HepG2 (cell line): Measurements from ENCODE around the gene PCYT2. TPM values are rescaled to one million over a fixed set of nuclear protein-coding genes. Genes with fewer than 3 reads are reported as not detected.

Experiments used
- DNMT3B ChIP-seq: conservative IDR thresholded peaks from 2 replicates; pipeline ENCODE4 v1.6.1; 2016; ENCODE audit warnings: missing biosample characterization, control low read depth
- FOXJ3 ChIP-seq: sonication (generic); formaldehyde crosslinking; IDR thresholded peaks from 2 replicates; pipeline ENCODE4 v1.4.0; 2020; ENCODE audit warnings: missing genetic modification reagents, mild to moderate bottlenecking, borderline replicate concordance
- FOXP4 ChIP-seq: sonication (generic); formaldehyde crosslinking; IDR thresholded peaks from 2 replicates; pipeline ENCODE4 v1.4.0; 2020; ENCODE audit warnings: missing genetic modification reagents
- GFI1 ChIP-seq: sonication (generic); formaldehyde crosslinking; IDR thresholded peaks from 2 replicates; pipeline ENCODE4 v1.5.0; 2020; ENCODE audit warnings: missing genetic modification reagents, mild to moderate bottlenecking, borderline replicate concordance
- HNF1B ChIP-seq: sonication (generic); formaldehyde crosslinking; IDR thresholded peaks from 2 replicates; pipeline ENCODE4 v1.5.1; 2020; ENCODE audit warnings: mild to moderate bottlenecking, moderate library complexity, missing genetic modification reagents
- HNRNPL ChIP-seq: fragments of 200-400 bp; formaldehyde crosslinking; IDR thresholded peaks from 2 replicates; pipeline ENCODE4 v1.6.1; 2017; ENCODE audit warnings: mild to moderate bottlenecking, low read depth, low read length
- KDM2A ChIP-seq: sonication (generic); formaldehyde crosslinking; IDR thresholded peaks from 2 replicates; pipeline ENCODE4 v1.4.0; 2020; ENCODE audit warnings: low read depth, missing genetic modification reagents, borderline replicate concordance
- MTF2 ChIP-seq: sonication (generic); formaldehyde crosslinking; IDR thresholded peaks from 2 replicates; pipeline ENCODE4 v1.5.0; 2020; ENCODE audit warnings: missing genetic modification reagents, borderline replicate concordance
- PAF1 ChIP-seq: IDR thresholded peaks from 2 replicates; pipeline ENCODE4 v1.6.1; 2016; ENCODE audit warnings: missing genetic modification reagents, missing compliant biosample characterization
- RNF2 ChIP-seq: fragments of 450-650 bp; conservative IDR thresholded peaks from 2 replicates; pipeline ENCODE4 v1.6.1; 2016; ENCODE audit warnings: low read depth
- SRSF1 ChIP-seq: fragments of 200-400 bp; formaldehyde crosslinking; optimal IDR thresholded peaks from 2 replicates; pipeline ENCODE3; 2017; ENCODE audit warnings: mild to moderate bottlenecking, low read depth, low read length, moderate library complexity
- TBL1XR1 ChIP-seq: fragments of 150-350 bp; IDR thresholded peaks from 2 replicates; pipeline ENCODE4 v1.6.1; 2014; ENCODE audit warnings: borderline replicate concordance, low read length; ENCODE audit not compliant: partially characterized antibody
- XRCC5 ChIP-seq: fragments of 200-400 bp; formaldehyde crosslinking; optimal IDR thresholded peaks from 2 replicates; pipeline ENCODE3; 2017; ENCODE audit warnings: mild to moderate bottlenecking, low read length
- ZC3H13 ChIP-seq: sonication (generic); formaldehyde crosslinking; IDR thresholded peaks from 2 replicates; pipeline ENCODE4 v1.8.1; 2023; ENCODE audit warnings: mild to moderate bottlenecking, missing genetic modification reagents, moderate library complexity
- ZIK1 ChIP-seq: sonication (generic); formaldehyde crosslinking; IDR thresholded peaks from 2 replicates; pipeline ENCODE4 v1.5.0; 2020; ENCODE audit warnings: mild to moderate bottlenecking, low read depth, missing genetic modification reagents, borderline replicate concordance
- ZMAT5 ChIP-seq: sonication (generic); formaldehyde crosslinking; IDR thresholded peaks from 2 replicates; pipeline ENCODE4 v1.5.0; 2020; ENCODE audit warnings: mild to moderate bottlenecking, low read depth, missing genetic modification reagents, borderline replicate concordance
- ZNF430 ChIP-seq: sonication (generic); formaldehyde crosslinking; IDR thresholded peaks from 2 replicates; pipeline ENCODE4 v1.9.0; 2021; ENCODE audit warnings: mild to moderate bottlenecking, missing genetic modification reagents
- ZNF547 ChIP-seq: sonication (generic); formaldehyde crosslinking; IDR thresholded peaks from 2 replicates; pipeline ENCODE4 v1.5.1; 2020; ENCODE audit warnings: mild to moderate bottlenecking, missing genetic modification reagents
- ZNF569 ChIP-seq: sonication (generic); formaldehyde crosslinking; IDR thresholded peaks from 2 replicates; pipeline ENCODE4 v1.5.0; 2020; ENCODE audit warnings: mild to moderate bottlenecking, missing genetic modification reagents, moderate library complexity, borderline replicate concordance
- polyA plus RNA-seq, 8 experiments: library from polyadenylated mRNA; depleted of rRNA in 3 of 8; stranded (reverse) in 7 of 8; unstranded in 1 of 8; fragments of >200 nt; fragmentation: Illumina TruSeq in 4 of 8; extraction: Trizol in 4 of 8; gene quantifications; 2 replicates each; pipeline versions ENCODE4 v1.2.1 to v1.2.3, GENCODE V29; 2011 to 2016; ENCODE audit warnings: low read depth in 4 of 8, missing spikeins in 1 of 8, mixed read lengths in 1 of 8; ENCODE audit not compliant: insufficient read depth in 1 of 8
- total RNA-seq, 5 experiments: library from RNA; depleted of rRNA; stranded (reverse); fragments of >200 nt; fragmentation: Illumina TruSeq; extraction: Trizol; gene quantifications; 2 replicates each; pipeline ENCODE4 v1.2.3, GENCODE V29; 2016; ENCODE audit warnings: low read depth in 1 of 5
- TF ChIP-seq, protein P1 (sequence below): sonication (generic); formaldehyde crosslinking; IDR thresholded peaks from 2 replicates; pipeline ENCODE4 v1.4.0; 2020; ENCODE audit warnings: missing genetic modification reagents
- TF ChIP-seq, protein P2 (sequence below): sonication (generic); formaldehyde crosslinking; IDR thresholded peaks from 2 replicates; pipeline ENCODE4 v1.5.1; 2020; ENCODE audit warnings: missing genetic modification reagents, mild to moderate bottlenecking, borderline replicate concordance

Gene PCYT2
- total and polyA plus RNA-seq, 2 of the 13 experiments (the other 11 are each of a cell fraction or from before 2014, with no cell fraction given) = 147 to 297 TPM

DNA sequence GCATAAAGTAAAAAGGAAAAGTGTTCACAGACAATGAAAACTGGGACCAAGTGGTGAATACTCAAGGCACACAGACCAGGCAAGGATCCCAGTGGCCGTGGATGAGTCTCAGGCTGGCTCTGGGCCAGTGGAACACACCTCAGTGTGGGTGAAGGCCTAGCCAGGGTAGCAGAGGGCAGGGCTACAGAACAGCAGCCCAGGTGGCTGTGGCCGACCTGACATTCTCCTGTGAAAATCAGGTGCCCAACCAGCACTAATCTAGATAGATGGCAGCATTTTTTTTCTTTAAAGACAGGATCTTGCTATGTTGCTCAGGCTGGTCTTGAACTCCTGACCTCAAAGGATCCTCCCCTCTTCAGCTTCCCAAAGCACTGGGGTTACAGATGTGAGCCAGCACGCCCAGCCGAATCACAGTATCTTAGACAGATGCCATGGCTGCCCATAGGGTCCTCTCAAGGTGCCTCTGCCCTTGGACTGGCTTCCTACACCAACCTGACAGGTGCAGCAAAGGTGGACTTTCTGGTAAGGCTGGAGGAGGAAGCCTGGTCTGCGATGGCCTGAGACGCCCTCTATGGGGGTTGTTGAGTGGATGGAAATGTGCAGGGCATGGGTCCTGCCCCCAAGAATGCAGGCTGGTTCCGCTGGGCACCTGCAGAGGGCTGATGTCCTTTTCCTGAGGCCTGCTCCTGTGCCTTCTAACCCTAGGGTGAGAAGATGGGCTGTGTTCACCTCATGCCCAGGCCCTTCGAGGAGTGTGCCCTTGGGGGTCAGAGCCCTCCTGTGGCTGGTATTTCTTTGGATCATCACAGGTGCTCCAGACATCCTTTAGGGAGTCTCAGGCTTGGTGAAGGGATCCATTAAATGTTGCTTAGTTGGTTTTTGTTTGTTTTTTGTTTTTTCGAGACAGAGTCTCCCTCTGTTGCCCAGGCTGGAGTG lies 47.1 kb downstream of the PCYT2 start (continued):
- TF ChIP-seq FOXP4 (CRISPR knock-in tag) (no peak), MTF2 (CRISPR knock-in tag) (no peak), SRSF1 (no peak), PAF1 (peak; percentile 63), DNMT3B (CRISPR knock-in tag) (no peak), ZNF430 (CRISPR knock-in tag) (no peak), RNF2 (no peak), XRCC5 (no peak), GFI1 (no peak), ZMAT5 (CRISPR knock-in tag) (no peak), HNF1B (CRISPR knock-in tag) (no peak), ZC3H13 (CRISPR knock-in tag) (peak; percentile 48), KDM2A (CRISPR knock-in tag) (peak; percentile 31; the same call in 1 of the 2 replicates), ZNF547 (no peak), ZIK1 (CRISPR knock-in tag) (no peak), HNRNPL (peak; percentile 58; the same call in 1 of the 2 replicates), TBL1XR1 (no peak), ZNF569 (no peak), FOXJ3 (no peak)
- TF ChIP-seq, protein P1, sequence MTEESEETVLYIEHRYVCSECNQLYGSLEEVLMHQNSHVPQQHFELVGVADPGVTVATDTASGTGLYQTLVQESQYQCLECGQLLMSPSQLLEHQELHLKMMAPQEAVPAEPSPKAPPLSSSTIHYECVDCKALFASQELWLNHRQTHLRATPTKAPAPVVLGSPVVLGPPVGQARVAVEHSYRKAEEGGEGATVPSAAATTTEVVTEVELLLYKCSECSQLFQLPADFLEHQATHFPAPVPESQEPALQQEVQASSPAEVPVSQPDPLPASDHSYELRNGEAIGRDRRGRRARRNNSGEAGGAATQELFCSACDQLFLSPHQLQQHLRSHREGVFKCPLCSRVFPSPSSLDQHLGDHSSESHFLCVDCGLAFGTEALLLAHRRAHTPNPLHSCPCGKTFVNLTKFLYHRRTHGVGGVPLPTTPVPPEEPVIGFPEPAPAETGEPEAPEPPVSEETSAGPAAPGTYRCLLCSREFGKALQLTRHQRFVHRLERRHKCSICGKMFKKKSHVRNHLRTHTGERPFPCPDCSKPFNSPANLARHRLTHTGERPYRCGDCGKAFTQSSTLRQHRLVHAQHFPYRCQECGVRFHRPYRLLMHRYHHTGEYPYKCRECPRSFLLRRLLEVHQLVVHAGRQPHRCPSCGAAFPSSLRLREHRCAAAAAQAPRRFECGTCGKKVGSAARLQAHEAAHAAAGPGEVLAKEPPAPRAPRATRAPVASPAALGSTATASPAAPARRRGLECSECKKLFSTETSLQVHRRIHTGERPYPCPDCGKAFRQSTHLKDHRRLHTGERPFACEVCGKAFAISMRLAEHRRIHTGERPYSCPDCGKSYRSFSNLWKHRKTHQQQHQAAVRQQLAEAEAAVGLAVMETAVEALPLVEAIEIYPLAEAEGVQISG (CRISPR knock-in tag) = 0 out of 2 replicates have a peak, but pooled peaks have one; percentile 18
- TF ChIP-seq, protein P2, sequence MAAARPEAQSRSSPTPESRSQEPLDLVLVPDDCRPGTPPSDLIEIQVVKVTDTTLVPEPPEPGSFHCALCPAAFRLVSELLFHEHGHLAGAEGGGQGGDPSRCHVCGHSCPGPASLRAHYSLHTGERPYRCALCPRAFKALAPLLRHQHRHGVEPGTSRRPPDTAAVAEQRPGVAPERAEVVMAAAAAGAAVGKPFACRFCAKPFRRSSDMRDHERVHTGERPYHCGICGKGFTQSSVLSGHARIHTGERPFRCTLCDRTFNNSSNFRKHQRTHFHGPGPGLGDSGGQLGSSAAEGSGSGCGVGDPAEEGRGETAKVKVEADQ (CRISPR knock-in tag) = 0 out of 2 replicates have a peak, but pooled peaks have one; percentile 13
